BLaER1 treated with 17β-estradiol and CSF1 and Interleukin-3, amounts not matched to agents 10 nM and 100 nM (cell line): ENCODE measurements around the gene RAB30.
"Not testable (repeated sequence)": the region's sequence is repeated elsewhere in the genome, so short reads cannot be mapped to it uniquely, and the experiment has no call there.

Source experiments
- H3K27ac ChIP-seq, 11 experiments: shearing (Covaris generic); formaldehyde crosslinking; 2 replicates each; pipeline ENCODE4 v1.8.1; 2022
- H3K27me3 ChIP-seq, 11 experiments: shearing (Covaris generic); formaldehyde crosslinking; 2 replicates each; pipeline ENCODE4 v1.8.1; 2022
- H3K36me3 ChIP-seq, 11 experiments: shearing (Covaris generic); formaldehyde crosslinking; 2 replicates each; pipeline ENCODE4 v1.8.1; 2022
- H3K4me1 ChIP-seq, 10 experiments: shearing (Covaris generic); formaldehyde crosslinking; 2 replicates each; pipeline ENCODE4 v1.8.1; 2022
- H3K4me2 ChIP-seq, 11 experiments: shearing (Covaris generic); formaldehyde crosslinking; 2 replicates each; pipeline ENCODE4 v1.8.1; 2022
- H3K4me3 ChIP-seq, 10 experiments: shearing (Covaris generic); formaldehyde crosslinking; 2 replicates each; pipeline ENCODE4 v1.8.1; 2022
- H3K9ac ChIP-seq, 11 experiments: shearing (Covaris generic); formaldehyde crosslinking; 2 replicates each; pipeline ENCODE4 v1.8.1; 2022
- H3K9me3 ChIP-seq, 11 experiments: shearing (Covaris generic); formaldehyde crosslinking; replicated peaks in 1 of 11; 2 replicates each; pipeline ENCODE4 v1.8.1; 2022
- H4K20me1 ChIP-seq, 11 experiments: shearing (Covaris generic); formaldehyde crosslinking; 2 replicates each; pipeline ENCODE4 v1.8.1; 2022
- Cebpa-rat ChIP-seq, 11 experiments: shearing (Covaris generic); IDR thresholded peaks; 2 replicates each; pipeline ENCODE4 v1.8.1; 2022

The RAB30 gene

GRCh38 chr11:82969811-82970210, 101.9 kb downstream of the RAB30 start:
- Histone ChIP-seq H3K4me3 (no peak overlapping the region), H3K27ac (no peak overlapping the region), H3K9ac (no peak overlapping the region), H3K36me3 (no peaks in the 10 kb centered on the region), H3K27me3 (peaks cover 0 to 2% (median 0%) of the 10 kb centered on the region in 11 experiments; a peak in 1 of 22 replicates), H3K4me1 (0 out of 20 replicates have a peak, but pooled peaks cover 0 to 5% (median 0%) of the 10 kb centered on the region in 10 experiments), H4K20me1 (no peaks in the 10 kb centered on the region), H3K9me3 (peaks cover 8 to 15% (median 13%) of the 10 kb centered on the region in 11 experiments; a peak in 19 of 22 replicates), H3K4me2 (no peak overlapping the region)
- TF ChIP-seq Cebpa-rat (IDR thresholded peaks at IDR 0.05), result no peak

- H3K27me3 ChIP-seq, result no peaks in the 10 kb centered on the region
- TF ChIP-seq Cebpa-rat (IDR thresholded peaks at IDR 0.05), result no peak
- peaks cover 12 to 25% (median 17%) of the 10 kb centered on the region in 11 experiments; a peak in 20 of 22 replicates for H3K9me3 ChIP-seq
- no peak overlapping the region for H3K27ac ChIP-seq
- H3K9ac ChIP-seq, result no peak overlapping the region
- 0 out of 20 replicates have a peak, but pooled peaks cover 0 to 5% (median 0%) of the 10 kb centered on the region in 10 experiments for H3K4me1 ChIP-seq
- H3K36me3 ChIP-seq, result no peaks in the 10 kb centered on the region
- no peaks in the 10 kb centered on the region for H4K20me1 ChIP-seq
- H3K4me2 ChIP-seq, result no peak overlapping the region
- no peak overlapping the region for H3K4me3 ChIP-seq
Observed at GRCh38 chr11:82967381-82967780, 104.3 kb downstream of the RAB30 start.

- H3K4me2 ChIP-seq, H3K4me3 ChIP-seq, H4K20me1 ChIP-seq: not testable (repeated sequence)
Observed at GRCh38 chr11:82962021-82962420, 109.7 kb downstream of the RAB30 start.

GRCh38 chr11:82960779-82961143, 110.9 kb downstream of the RAB30 start:
- peak overlapping the region in 10 of 11 experiments; percentile 47 to 81 (median 57); a peak in 17 of 22 replicates for H3K4me2 ChIP-seq
- H3K36me3 ChIP-seq, result no peaks in the 10 kb centered on the region
- TF ChIP-seq Cebpa-rat (IDR thresholded peaks at IDR 0.05), result no peak
- H3K27ac ChIP-seq, result no peak overlapping the region
- no peaks in the 10 kb centered on the region for H4K20me1 ChIP-seq
- H3K27me3 ChIP-seq, result no peaks in the 10 kb centered on the region
- no peak overlapping the region for H3K9ac ChIP-seq
- peaks cover 9 to 33% (median 27%) of the 10 kb centered on the region in 10 experiments for H3K4me1 ChIP-seq
- no peak overlapping the region for H3K4me3 ChIP-seq
- peaks cover 0 to 29% (median 16%) of the 10 kb centered on the region in 11 experiments; a peak in 18 of 22 replicates for H3K9me3 ChIP-seq

More at GRCh38 chr11:82962021-82962420, 109.7 kb downstream of the RAB30 start:
- H3K4me1 ChIP-seq, result peaks cover 4 to 24% (median 19%) of the 10 kb centered on the region in 10 experiments; a peak in 19 of 20 replicates
- peaks cover 0 to 18% (median 9%) of the 10 kb centered on the region in 11 experiments; a peak in 12 of 22 replicates for H3K9me3 ChIP-seq
- not testable (repeated sequence) for H3K9ac ChIP-seq, H3K27ac ChIP-seq, H3K27me3 ChIP-seq, H3K36me3 ChIP-seq

GRCh38 chr11:82959987-82960778, 111.5 kb downstream of the RAB30 start:
- Histone ChIP-seq H3K27me3 (no peaks in the 10 kb centered on the region), H3K4me1 (peaks cover 12 to 38% (median 32%) of the 10 kb centered on the region in 10 experiments), H4K20me1 (no peaks in the 10 kb centered on the region), H3K36me3 (no peaks in the 10 kb centered on the region), H3K9ac (no peak overlapping the region), H3K9me3 (peaks cover 0 to 29% (median 18%) of the 10 kb centered on the region in 11 experiments; a peak in 21 of 22 replicates), H3K27ac (no peak overlapping the region), H3K4me3 (no peak overlapping the region), H3K4me2 (peak overlapping the region; percentile 44 to 81 (median 57); a peak in 20 of 22 replicates)
- TF ChIP-seq Cebpa-rat (IDR thresholded peaks at IDR 0.05), result no peak

GRCh38 chr11:82955736-82956453, 115.8 kb downstream of the RAB30 start:
- Histone ChIP-seq H3K4me1 (peaks cover 12 to 35% (median 30%) of the 10 kb centered on the region in 10 experiments), H3K9me3 (peaks cover 15 to 44% (median 26%) of the 10 kb centered on the region in 11 experiments; a peak in 21 of 22 replicates), H3K9ac (peak overlapping the region in 9 of 11 experiments; percentile 33 to 68 (median 53); a peak in 13 of 22 replicates), H3K4me2 (peak overlapping the region; percentile 36 to 75 (median 68)), H3K4me3 (peak overlapping the region in 1 of 10 experiments; percentile 15; a peak in 3 of 20 replicates), H3K27ac (peak overlapping the region in 10 of 11 experiments; percentile 27 to 76 (median 66); a peak in 18 of 22 replicates)
- not testable (repeated sequence) for H3K36me3 ChIP-seq, H4K20me1 ChIP-seq, H3K27me3 ChIP-seq

GRCh38 chr11:82950502-82950901, 121.2 kb downstream of the RAB30 start:
- H4K20me1 ChIP-seq, H3K9ac ChIP-seq, H3K27me3 ChIP-seq, H3K4me2 ChIP-seq, H3K4me1 ChIP-seq, H3K36me3 ChIP-seq, H3K4me3 ChIP-seq, H3K27ac ChIP-seq: not testable (repeated sequence)
- peaks cover 10 to 29% (median 18%) of the 10 kb centered on the region in 11 experiments; a peak in 17 of 22 replicates for H3K9me3 ChIP-seq

- no peak overlapping the region for H3K4me3 ChIP-seq
- no peak for TF ChIP-seq Cebpa-rat (IDR thresholded peaks at IDR 0.05)
- no peak overlapping the region for H3K4me2 ChIP-seq
- no peaks in the 10 kb centered on the region for H3K4me1 ChIP-seq
- no peak overlapping the region for H3K27ac ChIP-seq
- no peaks in the 10 kb centered on the region for H4K20me1 ChIP-seq
- H3K36me3 ChIP-seq, result no peaks in the 10 kb centered on the region
- H3K9ac ChIP-seq, result no peak overlapping the region
- H3K27me3 ChIP-seq, result no peaks in the 10 kb centered on the region
- H3K9me3 ChIP-seq, result peaks cover 7 to 23% (median 10%) of the 10 kb centered on the region in 11 experiments; a peak in 15 of 22 replicates
Observed at GRCh38 chr11:82949352-82949751, 122.3 kb downstream of the RAB30 start.

- Histone ChIP-seq H3K9ac (no peak overlapping the region), H3K9me3 (peaks cover 0 to 20% (median 6%) of the 10 kb centered on the region in 11 experiments; a peak in 9 of 22 replicates), H3K4me1 (no peaks in the 10 kb centered on the region), H3K27me3 (no peaks in the 10 kb centered on the region), H3K4me2 (no peak overlapping the region), H3K36me3 (no peaks in the 10 kb centered on the region), H3K4me3 (no peak overlapping the region), H4K20me1 (no peaks in the 10 kb centered on the region), H3K27ac (no peak overlapping the region)
- TF ChIP-seq Cebpa-rat (IDR thresholded peaks at IDR 0.05), result no peak
Observed at GRCh38 chr11:82945682-82946081, 126.0 kb downstream of the RAB30 start.

GRCh38 chr11:82945041-82945440, 126.7 kb downstream of the RAB30 start:
- peaks cover 0 to 20% (median 6%) of the 10 kb centered on the region in 11 experiments; a peak in 7 of 22 replicates for H3K9me3 ChIP-seq
- H3K27ac ChIP-seq, H3K9ac ChIP-seq, H4K20me1 ChIP-seq, H3K4me2 ChIP-seq, H3K4me3 ChIP-seq, H3K4me1 ChIP-seq, H3K27me3 ChIP-seq, H3K36me3 ChIP-seq: not testable (repeated sequence)
